Activated CD8-positive, alpha-beta T cell treated with anti-CD3 and anti-CD28 coated beads, Interleukin-2, amount 10 ng/mL, durations not matched to agents 7 days and 5 days (primary cell): Measurements from ENCODE around the gene TMEM37. TPM values are rescaled to one million over a fixed set of nuclear protein-coding genes. Genes with fewer than 3 reads are reported as not detected.

ENCODE experiments used
- ATAC-seq: fragments of 150-1000 bp; cut with Tn5 transposase; one replicate; pipeline ENCODE4 v1.10.0; 2021; ENCODE audit warnings: moderate library complexity
- CTCF ChIA-PET: fragments of 350-600 bp; sonication (Branson Sonifier 250); formaldehyde crosslinking; loops from one replicate; lab custom pipeline; 2021; ENCODE audit warnings: antibody characterized with exemption; lab: Charles Lee
- POLR2A ChIA-PET: fragments of 350-600 bp; sonication (Branson Sonifier 250); formaldehyde crosslinking; loops from one replicate; lab custom pipeline; 2021; ENCODE audit warnings: antibody characterized with exemption; lab: Charles Lee
- DNase-seq: peaks from one replicate; pipeline ENCODE4 v3.0.0-alpha.2; 2020
- H3K27ac Mint-ChIP-seq: one replicate; pipeline ENCODE4 v1.8.0; 2021; ENCODE audit warnings: mild to moderate bottlenecking, mixed read lengths
- H3K27me3 Mint-ChIP-seq: one replicate; pipeline ENCODE4 v1.8.0; 2021; ENCODE audit warnings: low read depth, mixed read lengths
- H3K36me3 Mint-ChIP-seq: one replicate; pipeline ENCODE4 v1.8.0; 2021; ENCODE audit warnings: low read depth, mixed read lengths
- H3K4me1 Mint-ChIP-seq: one replicate; pipeline ENCODE4 v1.8.0; 2021; ENCODE audit warnings: low read depth, mixed read lengths
- H3K4me3 Mint-ChIP-seq: one replicate; pipeline ENCODE4 v1.8.0; 2021; ENCODE audit warnings: mild to moderate bottlenecking, mixed read lengths
- H3K9me3 Mint-ChIP-seq: one replicate; pipeline ENCODE4 v1.8.0; 2022; ENCODE audit warnings: mixed read lengths; ENCODE audit not compliant: insufficient read depth
- total RNA-seq, 2 experiments: library from RNA; stranded (reverse); gene quantifications; one replicate each; pipeline ENCODE4 v1.2.3, GENCODE V29; 2021

The TMEM37 gene
- total RNA-seq, 2 experiments from 2014 or later, result not detected

DNA sequence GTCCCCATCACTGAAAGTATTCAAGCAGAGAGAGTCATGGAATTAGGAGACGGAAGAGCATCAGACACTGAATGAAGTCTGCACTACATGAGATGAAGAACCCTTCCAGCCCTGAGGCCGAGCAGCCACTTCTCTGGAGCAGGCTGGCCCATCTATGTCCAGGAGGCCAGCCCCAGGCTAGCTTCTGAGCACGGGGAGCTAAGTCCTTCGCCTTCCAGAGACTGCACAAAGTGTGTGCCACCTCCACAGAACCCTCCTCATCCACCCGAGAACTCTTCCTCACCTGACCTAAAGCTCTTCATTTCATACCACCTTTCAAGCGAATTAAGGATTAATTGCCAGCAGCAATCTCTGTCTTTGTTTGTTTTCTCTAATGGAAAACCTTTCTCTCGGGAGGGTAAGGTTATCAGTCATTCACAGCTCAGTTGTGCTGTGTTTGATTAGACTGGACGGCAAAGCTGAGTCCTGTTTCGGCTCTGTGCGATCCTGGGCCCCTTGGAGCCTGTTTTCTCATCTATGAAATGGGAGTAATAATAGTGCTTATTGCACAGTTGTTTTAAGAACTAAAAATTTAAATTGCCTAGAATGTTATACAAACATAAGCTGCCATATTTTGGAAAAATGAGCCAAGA, 54.7 kb downstream of the TMEM37 start:
- POLR2A ChIA-PET, result no interaction called here
- CTCF ChIA-PET, result interaction anchor here (5.1 kb wide), 1 partner anchor 10 kb away, joined by 25 read pairs; no protein-coding TSS in a partner anchor
- no peak for DNase-seq
- H3K4me1 Mint-ChIP-seq, result no peaks in the 10 kb centered on the region
- no peak for ATAC-seq
- H3K4me3 Mint-ChIP-seq, result no peak overlapping the region
- H3K9me3 Mint-ChIP-seq, result no peaks in the 10 kb centered on the region
- no peaks in the 10 kb centered on the region for H3K36me3 Mint-ChIP-seq
- peaks cover 2% of the 10 kb centered on the region for H3K27me3 Mint-ChIP-seq
- H3K27ac Mint-ChIP-seq, result no peak overlapping the region

DNA sequence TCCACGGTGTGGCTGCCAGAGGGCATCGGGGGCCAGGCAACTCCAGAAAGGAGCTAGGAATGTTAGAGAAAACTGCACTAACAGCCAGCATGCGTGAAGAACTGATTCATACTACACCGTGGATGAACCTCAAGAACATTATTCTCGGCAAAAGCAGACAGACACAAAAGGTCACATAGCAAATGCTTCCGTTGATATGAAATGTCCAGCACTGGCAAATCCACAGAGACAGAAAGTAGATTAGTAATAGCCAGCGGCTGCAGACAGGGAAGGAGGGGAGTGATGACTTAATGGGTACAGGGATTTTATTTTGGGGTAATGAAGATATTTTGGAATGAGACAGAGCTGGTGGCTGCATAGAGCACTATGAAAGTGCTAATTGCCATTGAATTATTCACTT, 55.2 kb downstream of the TMEM37 start:
- no peak for ATAC-seq
- H3K27me3 Mint-ChIP-seq, result peaks cover 2% of the 10 kb centered on the region
- no peaks in the 10 kb centered on the region for H3K4me1 Mint-ChIP-seq
- H3K9me3 Mint-ChIP-seq, result no peaks in the 10 kb centered on the region
- ChIA-PET POLR2A (no interaction called here), CTCF (interaction anchor here (5.1 kb wide), 1 partner anchor 10 kb away, joined by 25 read pairs; no protein-coding TSS in a partner anchor)
- H3K36me3 Mint-ChIP-seq, result no peaks in the 10 kb centered on the region
- DNase-seq, result no peak
- H3K4me3 Mint-ChIP-seq, result no peak overlapping the region
- H3K27ac Mint-ChIP-seq, result no peak overlapping the region

DNA sequence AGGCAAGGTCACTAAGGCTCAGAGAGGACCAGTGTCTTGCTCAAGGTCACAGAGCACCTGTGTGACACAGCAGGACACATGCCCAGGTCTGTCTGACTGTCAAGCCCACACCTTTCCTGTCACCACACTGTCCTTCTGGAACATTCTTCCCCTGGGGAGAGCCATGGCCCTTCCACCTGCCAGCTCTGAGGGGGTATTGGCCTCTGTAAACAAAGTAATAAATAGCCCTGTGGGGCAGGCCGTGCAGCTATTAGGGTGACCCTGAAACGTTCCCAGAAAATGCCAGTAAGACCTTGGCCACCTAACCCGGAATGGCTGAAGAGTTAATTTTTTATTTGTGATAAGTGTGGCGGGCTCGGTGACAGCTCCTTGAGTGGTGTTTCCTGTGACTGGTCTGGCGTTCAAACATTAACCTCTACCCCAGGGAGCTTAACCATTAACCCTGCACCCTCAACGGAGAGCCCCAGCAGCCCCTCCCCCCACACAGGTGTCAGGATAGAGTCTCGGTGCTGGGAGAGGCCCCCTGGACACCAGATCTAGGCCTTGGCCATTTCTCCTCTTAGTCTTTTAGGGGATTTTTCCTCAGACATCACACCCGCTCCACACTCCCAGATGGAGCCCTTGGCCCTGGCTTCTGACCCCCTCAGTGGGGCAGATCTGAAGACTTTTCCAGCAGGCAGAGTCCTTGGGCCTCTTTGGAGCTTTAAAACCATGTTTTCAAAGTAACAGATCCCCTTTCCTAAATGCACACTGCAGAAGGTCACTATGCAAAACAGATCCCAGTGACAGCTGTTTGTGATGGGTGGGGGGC, 56.0 kb downstream of the TMEM37 start:
- POLR2A ChIA-PET, result no interaction called here
- Mint-ChIP-seq H3K27me3 (peaks cover 2% of the 10 kb centered on the region), H3K4me1 (no peaks in the 10 kb centered on the region), H3K27ac (no peak overlapping the region), H3K36me3 (no peaks in the 10 kb centered on the region), H3K9me3 (no peaks in the 10 kb centered on the region), H3K4me3 (no peak overlapping the region)
- DNase-seq, result no peak
- CTCF ChIA-PET, result interaction anchor here (5.1 kb wide), 1 partner anchor 11 kb away, joined by 25 read pairs; no protein-coding TSS in a partner anchor
- no peak for ATAC-seq

Other genes with a start within 250 kb of the TMEM37 start
- under 1 TPM; 0.13 TPM for gene STEAP3, start 208.0 kb upstream of the TMEM37 start, total RNA-seq
- gene C2orf76, start 65.0 kb upstream of the TMEM37 start, total RNA-seq, result 1 to 10 TPM; 5.8 to 6.6 TPM
- 100 to 1,000 TPM; 192 TPM for gene DBI, start 64.9 kb upstream of the TMEM37 start, total RNA-seq
- gene SCTR, start 92.6 kb downstream of the TMEM37 start, total RNA-seq, result not detected
- gene CFAP221, start 112.6 kb downstream of the TMEM37 start, total RNA-seq, result not detected
- gene TMEM177, start 247.3 kb downstream of the TMEM37 start, total RNA-seq, result 10 to 100 TPM in 1 of 2 experiments, 1 to 10 TPM in 1; 9.1 to 10.4 TPM